HG03575 (cell line): ENCODE measurements around the gene FANCD2OS.
"Not testable (repeated sequence)": the region's sequence is repeated elsewhere in the genome, so short reads cannot be mapped to it uniquely, and the experiment has no call there.

ENCODE experiments used
- ATAC-seq: cut with Tn5 transposase; IDR thresholded peaks from one replicate; pipeline ENCODE4 v1.9.1; 2021; ENCODE audit not compliant: unreplicated experiment, insufficient number of reproducible peaks, low FRiP score; ENCODE audit errors: extremely low read depth

The FANCD2OS gene

GRCh38 chr3:10106919-10107318 is 1.1 kb downstream of the FANCD2OS start:
- no peak for ATAC-seq

- ATAC-seq, result no peak
These were observed 9.0 kb downstream of the FANCD2OS start for GRCh38 chr3:10099041-10099440.

- no peak for ATAC-seq
These were observed 14.4 kb downstream of the FANCD2OS start for GRCh38 chr3:10093678-10094077.

GRCh38 chr3:10091387-10091786 is 16.7 kb downstream of the FANCD2OS start:
- ATAC-seq, result not testable (repeated sequence)

GRCh38 chr3:10090774-10091173 is 17.3 kb downstream of the FANCD2OS start:
- not testable (repeated sequence) for ATAC-seq

- no peak for ATAC-seq
These were observed 17.9 kb downstream of the FANCD2OS start for GRCh38 chr3:10090179-10090578.

GRCh38 chr3:10088256-10088655 is 19.8 kb downstream of the FANCD2OS start:
- ATAC-seq, result no peak

- ATAC-seq, result no peak
These were observed 22.3 kb downstream of the FANCD2OS start for GRCh38 chr3:10085738-10086137.

- no peak for ATAC-seq
These were observed 26.2 kb downstream of the FANCD2OS start for GRCh38 chr3:10081871-10082270.

GRCh38 chr3:10074666-10075065 is 33.4 kb downstream of the FANCD2OS start:
- no peak for ATAC-seq

- not testable (repeated sequence) for ATAC-seq
These were observed 38.0 kb downstream of the FANCD2OS start for GRCh38 chr3:10070077-10070476.

- ATAC-seq, result no peak
These were observed 53.0 kb downstream of the FANCD2OS start for GRCh38 chr3:10055097-10055496.
